ENCODE data around the gene KRTAP4-1.
"Not testable (repeated sequence)": the region's sequence is repeated elsewhere in the genome, so short reads cannot be mapped to it uniquely, and the experiment has no call there.

KRTAP4-1 gene

DNA sequence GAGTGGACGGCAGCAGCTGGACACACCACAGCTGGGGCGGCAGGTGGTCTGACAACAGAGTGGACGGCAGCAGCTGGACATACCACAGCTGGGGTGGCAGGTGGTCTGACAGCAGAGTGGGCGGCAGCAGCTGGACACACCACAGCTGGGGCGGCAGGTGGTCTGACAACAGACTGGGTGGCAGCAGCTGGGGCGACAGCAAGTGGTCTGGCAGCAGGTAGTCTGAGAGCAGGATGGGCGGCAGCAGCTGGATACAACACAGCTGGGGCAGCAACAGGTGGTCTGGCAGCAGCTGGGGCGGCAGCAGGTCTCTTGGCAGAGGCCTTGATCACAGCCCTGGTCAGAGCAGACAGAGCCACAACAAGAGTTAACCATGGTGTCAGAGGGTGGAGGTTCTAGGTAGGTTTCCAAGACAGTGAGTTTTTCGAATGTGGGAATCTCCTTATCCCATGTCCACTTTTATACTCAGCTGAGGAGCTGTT, at the start of gene KRTAP4-1:
Gene KRTAP4-1 (minus strand): TSS at position 432 of the 482 bp plus-strand sequence. CDS start 57 bp downstream, at position 375.
- DNase-seq (ENCODE audit: low read depth in 3 of 3): no peak

DNA sequence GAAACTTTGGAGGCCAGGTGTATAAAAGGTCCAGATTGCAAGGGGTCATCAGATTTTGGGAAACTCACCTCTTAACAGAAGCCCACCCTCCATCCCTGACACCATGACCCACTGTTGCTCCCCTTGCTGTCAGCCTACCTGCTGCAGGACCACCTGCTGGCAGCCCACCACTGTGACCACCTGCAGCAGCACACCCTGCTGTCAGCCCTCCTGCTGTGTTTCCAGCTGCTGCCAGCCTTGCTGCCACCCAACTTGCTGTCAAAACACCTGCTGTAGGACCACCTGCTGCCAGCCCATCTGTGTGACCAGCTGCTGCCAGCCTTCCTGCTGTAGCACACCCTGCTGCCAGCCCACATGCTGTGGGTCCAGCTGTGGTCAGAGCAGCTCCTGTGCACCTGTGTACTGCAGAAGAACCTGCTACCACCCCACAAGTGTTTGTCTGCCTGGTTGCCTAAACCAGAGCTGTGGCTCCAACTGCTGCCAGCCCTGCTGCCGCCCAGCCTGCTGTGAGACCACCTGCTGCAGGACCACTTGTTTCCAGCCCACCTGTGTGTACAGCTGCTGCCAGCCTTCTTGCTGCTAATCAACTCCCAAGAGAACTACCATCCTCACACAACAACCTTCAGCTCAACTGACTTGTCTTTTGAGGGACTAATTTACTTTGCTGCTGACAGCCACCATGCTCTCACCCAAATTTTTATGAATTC, 47.8 kb upstream of the KRTAP4-1 start, which contains the start of gene KRTAP9-3:
Gene KRTAP9-3 (plus strand): TSS at position 51 of the 707 bp plus-strand sequence. CDS start 53 bp downstream, at position 104.
- DNase-seq (ENCODE audit: low read depth in 3 of 3): not testable (repeated sequence)

- no peak for DNase-seq (ENCODE audit: low read depth in 3 of 3)
These were observed 47.0 kb upstream of the KRTAP4-1 start for GRCh38 chr17:41231731-41232130.

- DNase-seq (ENCODE audit: low read depth in 3 of 3): no peak
These were observed 45.4 kb upstream of the KRTAP4-1 start for GRCh38 chr17:41230094-41230493.

DNA sequence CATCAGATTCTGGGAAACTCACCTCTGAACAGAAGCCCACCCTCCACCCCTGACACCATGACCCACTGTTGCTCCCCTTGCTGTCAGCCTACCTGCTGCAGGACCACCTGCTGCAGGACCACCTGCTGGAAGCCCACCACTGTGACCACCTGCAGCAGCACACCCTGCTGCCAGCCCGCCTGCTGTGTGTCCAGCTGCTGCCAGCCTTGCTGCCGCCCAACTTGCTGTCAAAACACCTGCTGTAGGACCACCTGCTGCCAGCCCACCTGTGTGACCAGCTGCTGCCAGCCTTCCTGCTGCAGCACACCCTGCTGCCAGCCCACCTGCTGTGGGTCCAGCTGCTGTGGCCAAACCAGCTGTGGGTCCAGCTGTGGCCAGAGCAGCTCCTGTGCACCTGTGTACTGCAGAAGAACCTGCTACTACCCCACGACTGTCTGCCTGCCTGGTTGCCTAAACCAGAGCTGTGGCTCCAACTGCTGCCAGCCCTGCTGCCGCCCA, 41.9 kb upstream of the KRTAP4-1 start, which contains the start of gene KRTAP9-2:
Gene KRTAP9-2 (plus strand): TSS at position 51 of the 498 bp plus-strand sequence. CDS start 7 bp downstream, at position 58.
- not testable (repeated sequence) for DNase-seq (ENCODE audit: low read depth in 3 of 3)

- DNase-seq (ENCODE audit: low read depth in 3 of 3): no peak
These were observed 41.3 kb upstream of the KRTAP4-1 start for GRCh38 chr17:41226051-41226450.

DNA sequence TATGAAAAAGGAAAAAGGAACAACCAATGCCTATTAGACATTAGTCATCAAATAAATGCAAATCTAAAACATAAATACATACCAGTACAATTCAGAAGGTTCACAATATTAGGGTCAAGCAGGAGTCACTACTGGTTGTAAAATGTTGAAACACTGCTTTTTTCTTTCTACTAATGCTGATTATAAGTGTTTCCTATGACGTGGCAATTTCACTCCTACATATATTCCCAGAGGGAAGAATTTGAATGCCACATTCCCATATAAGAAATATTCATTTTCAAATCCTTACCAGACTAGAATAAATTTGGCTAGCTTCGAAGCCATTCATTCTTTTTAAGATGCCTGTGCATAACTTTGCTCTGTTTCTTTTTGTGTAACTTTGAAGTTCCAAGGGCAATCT, 39.1 kb upstream of the KRTAP4-1 start:
- DNase-seq (ENCODE audit: low read depth in 3 of 3): no peak

GRCh38 chr17:41215681-41216080, 31.0 kb upstream of the KRTAP4-1 start:
- DNase-seq (ENCODE audit: low read depth in 3 of 3): no peak

DNA sequence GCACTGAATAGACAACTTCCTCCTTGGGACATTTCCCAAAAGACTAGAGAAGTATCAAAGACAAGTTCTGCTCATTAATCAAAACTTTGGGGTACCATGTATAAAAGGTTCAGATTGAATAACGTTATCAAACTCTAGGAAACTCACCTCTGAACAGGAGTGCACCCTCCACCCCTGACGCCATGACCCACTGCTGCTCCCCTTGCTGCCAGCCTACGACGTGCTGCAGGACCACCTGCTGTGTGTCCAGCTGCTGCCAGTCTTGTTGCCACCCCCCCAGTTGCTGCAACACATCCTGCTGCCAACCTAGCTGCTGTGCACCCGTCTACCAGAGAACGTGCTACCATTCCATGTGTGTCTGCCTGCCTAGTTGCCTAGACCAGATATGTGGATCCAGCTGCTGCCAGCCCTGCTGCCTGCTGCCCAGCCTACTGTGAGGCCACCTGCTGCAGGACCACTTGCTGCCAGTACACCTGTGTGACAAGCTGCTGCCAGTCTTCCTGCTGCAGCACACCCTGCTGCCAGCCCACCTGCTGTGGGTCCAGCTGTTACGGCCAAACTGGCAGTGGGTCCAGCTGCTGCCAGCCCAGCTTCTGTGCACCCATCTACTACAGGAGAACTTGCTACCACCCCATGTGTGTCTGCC, 27.9 kb upstream of the KRTAP4-1 start:
- DNase-seq (ENCODE audit: low read depth in 3 of 3): no peak

GRCh38 chr17:41211845-41212466, 27.2 kb upstream of the KRTAP4-1 start:
- DNase-seq (ENCODE audit: low read depth in 3 of 3): no peak

DNA sequence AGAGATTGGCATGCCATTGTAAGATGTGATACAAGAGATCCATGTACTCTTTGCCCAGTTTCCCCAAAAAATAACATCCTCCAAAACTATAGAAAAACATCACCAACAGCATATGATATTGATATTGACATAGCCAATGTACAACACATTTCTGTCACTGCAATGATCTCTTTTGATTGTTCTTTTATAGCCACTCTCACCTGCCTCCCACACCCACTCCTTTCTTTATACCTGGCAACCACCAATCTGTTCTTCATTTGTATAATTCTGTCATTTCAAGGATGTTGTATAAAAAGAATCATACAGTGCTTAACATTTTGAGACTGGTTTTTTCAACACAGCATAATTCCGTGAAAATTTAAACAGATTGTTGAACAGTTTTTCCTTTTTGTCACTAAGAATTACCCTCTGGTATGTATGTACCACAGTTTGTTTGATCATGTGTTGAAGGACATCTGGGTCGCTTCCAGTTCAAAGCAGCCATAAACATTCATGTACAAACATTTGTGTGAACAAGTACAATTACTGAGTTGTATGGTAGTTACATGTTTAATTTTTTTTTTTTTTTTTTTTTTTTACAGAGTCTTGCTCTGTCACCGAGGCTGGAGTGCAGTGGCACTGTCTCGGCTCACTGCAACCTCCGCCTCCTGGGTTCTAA, 14.8 kb upstream of the KRTAP4-1 start:
- no peak for DNase-seq (ENCODE audit: low read depth in 3 of 3)

- no peak for DNase-seq (ENCODE audit: low read depth in 3 of 3)
These were observed 11.4 kb upstream of the KRTAP4-1 start for GRCh38 chr17:41196068-41196467.

- DNase-seq (ENCODE audit: low read depth in 3 of 3): no peak
These were observed 5.6 kb upstream of the KRTAP4-1 start for GRCh38 chr17:41190328-41190727.

DNA sequence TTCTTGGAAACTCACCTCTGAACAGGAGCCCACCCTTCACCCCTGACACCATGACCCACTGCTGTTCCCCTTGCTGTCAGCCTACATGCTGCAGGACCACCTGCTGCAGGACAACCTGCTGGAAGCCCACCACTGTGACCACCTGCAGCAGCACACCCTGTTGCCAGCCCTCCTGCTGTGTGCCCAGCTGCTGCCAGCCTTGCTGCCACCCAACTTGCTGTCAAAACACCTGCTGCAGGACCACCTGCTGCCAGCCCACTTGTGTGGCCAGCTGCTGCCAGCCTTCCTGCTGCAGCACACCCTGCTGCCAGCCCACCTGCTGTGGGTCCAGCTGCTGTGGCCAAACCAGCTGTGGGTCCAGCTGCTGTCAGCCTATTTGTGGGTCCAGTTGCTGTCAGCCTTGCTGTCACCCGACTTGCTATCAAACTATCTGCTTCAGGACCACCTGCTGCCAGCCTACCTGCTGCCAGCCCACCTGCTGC, 5.2 kb upstream of the KRTAP4-1 start, which contains the start of gene KRTAP9-1:
Gene KRTAP9-1 (plus strand): TSS at position 51 of the 482 bp plus-strand sequence. CDS start 0 bp downstream, at position 51.
- not testable (repeated sequence) for DNase-seq (ENCODE audit: low read depth in 3 of 3)

- no peak for DNase-seq (ENCODE audit: low read depth in 3 of 3)
These were observed 2.2 kb upstream of the KRTAP4-1 start for GRCh38 chr17:41186872-41187271.

DNA sequence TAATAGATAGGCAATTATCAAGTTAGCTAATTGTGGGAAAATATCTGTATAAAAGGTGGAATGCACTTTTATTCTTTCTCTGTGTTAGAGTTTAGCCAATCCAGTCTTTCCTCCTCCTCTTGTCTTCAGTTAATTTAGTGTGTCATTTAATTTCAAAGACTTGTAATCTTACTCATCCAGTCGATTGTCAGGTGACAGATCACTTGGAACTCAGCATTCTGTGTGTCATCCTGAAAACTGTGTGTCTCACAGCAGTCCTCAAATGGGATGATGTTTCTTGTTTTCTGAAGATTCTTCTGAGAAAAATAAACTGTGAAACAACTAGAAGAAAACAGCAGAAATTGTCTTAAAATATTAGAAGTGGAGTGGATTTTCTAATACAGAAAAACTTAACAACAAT, 290 bp upstream of the KRTAP4-1 start:
- no peak for DNase-seq (ENCODE audit: low read depth in 3 of 3)

GRCh38 chr17:41178843-41179616, 5.7 kb downstream of the KRTAP4-1 start:
- no peak for DNase-seq (ENCODE audit: low read depth in 3 of 3)

DNA sequence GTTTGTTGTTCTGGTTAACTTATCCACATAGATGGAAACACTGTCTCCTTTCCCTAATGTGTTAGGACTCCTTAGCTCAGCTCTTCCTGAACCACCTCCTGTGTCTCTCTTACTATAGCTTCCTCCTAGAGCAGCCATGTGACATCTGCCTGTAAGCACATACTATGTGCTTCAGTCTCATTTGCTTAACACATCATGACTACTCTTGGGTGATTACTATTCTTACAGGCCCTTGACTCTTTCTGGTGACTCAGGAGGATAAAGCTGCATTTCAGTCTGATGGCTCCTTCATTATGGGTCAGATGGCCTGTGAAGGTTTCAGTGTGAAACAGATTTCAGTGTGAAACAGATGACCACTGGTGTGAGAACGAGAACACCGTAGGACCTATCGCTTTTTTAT, 6.4 kb downstream of the KRTAP4-1 start:
- no peak for DNase-seq (ENCODE audit: low read depth in 3 of 3)

GRCh38 chr17:41177727-41178271, 6.9 kb downstream of the KRTAP4-1 start, which contains the start of gene KRTAP4-2:
TSS of gene KRTAP4-2 (minus strand) at chr17:41178221. CDS start at chr17:41178164, 57 bp downstream.
- no peak for DNase-seq (ENCODE audit: low read depth in 3 of 3)

DNA sequence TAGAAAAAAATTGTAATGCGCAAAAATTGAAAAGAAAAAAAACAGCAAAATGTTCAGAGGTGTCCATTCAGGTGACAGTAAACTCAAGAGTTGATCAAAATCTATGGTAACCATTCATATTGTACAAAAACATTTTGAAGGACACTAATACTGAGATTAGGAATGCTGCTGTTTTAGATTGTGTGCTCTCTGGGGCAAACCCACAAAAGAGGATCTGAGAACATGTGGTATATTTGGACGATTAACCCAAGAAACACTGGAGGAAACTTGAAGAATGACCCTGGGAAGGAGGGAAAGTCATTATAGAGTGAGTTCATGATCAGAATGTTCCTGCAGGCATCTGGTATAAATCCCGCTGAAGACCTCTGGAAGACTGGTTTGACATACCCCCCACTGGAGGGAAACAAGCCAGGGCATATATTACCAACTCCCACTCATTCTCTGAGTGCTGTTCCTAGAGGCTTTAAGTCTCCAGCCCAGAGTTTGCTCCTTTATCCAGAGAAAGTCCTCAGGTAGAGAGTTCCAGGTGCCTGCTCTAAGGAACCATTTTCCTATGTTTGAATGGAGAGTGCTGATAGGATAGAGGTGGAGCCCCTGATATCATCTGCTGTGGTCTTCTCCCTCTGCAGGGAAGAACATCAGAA, 7.8 kb downstream of the KRTAP4-1 start:
- DNase-seq (ENCODE audit: low read depth in 3 of 3): no peak
